ENCODE data around the gene COX7A2.

The COX7A2 gene

GRCh38 chr6:75243333-75244062, at the start of gene COX7A2:
TSS of gene COX7A2 (minus strand) at chr6:75243801. CDS start at chr6:75243734, 67 bp downstream.
- no peak for TF ChIP-seq CTCF (IDR thresholded peaks at IDR 0.05)

GRCh38 chr6:75292555-75292954, 49.0 kb upstream of the COX7A2 start:
- no peak for TF ChIP-seq CTCF (IDR thresholded peaks at IDR 0.05)

- no peak for TF ChIP-seq CTCF (IDR thresholded peaks at IDR 0.05)
These were observed 48.1 kb upstream of the COX7A2 start for GRCh38 chr6:75291744-75292143.

GRCh38 chr6:75291331-75291730, 47.7 kb upstream of the COX7A2 start:
- TF ChIP-seq CTCF (IDR thresholded peaks at IDR 0.05), result no peak

- no peak for TF ChIP-seq CTCF (IDR thresholded peaks at IDR 0.05)
These were observed 46.7 kb upstream of the COX7A2 start for GRCh38 chr6:75290136-75290945.

- TF ChIP-seq CTCF (IDR thresholded peaks at IDR 0.05), result no peak
These were observed 44.4 kb upstream of the COX7A2 start for GRCh38 chr6:75288023-75288422.

GRCh38 chr6:75287424-75287823, 43.8 kb upstream of the COX7A2 start:
- TF ChIP-seq CTCF (IDR thresholded peaks at IDR 0.05), result no peak

Measured in LNCAP (cell line).